GM21360 (cell line): ENCODE data around the gene IL3.
A peak's percentile ranks its signal among the peaks of the same experiment; 100 is the strongest.
"Not testable (repeated sequence)": the region's sequence is repeated elsewhere in the genome, so short reads cannot be mapped to it uniquely, and the experiment has no call there.

Source experiments
- ATAC-seq: cut with Tn5 transposase; IDR thresholded peaks from one replicate; pipeline ENCODE4 v1.9.1; 2021; ENCODE audit warnings: mild to moderate bottlenecking, moderate library complexity; ENCODE audit not compliant: unreplicated experiment

IL3 gene

DNA sequence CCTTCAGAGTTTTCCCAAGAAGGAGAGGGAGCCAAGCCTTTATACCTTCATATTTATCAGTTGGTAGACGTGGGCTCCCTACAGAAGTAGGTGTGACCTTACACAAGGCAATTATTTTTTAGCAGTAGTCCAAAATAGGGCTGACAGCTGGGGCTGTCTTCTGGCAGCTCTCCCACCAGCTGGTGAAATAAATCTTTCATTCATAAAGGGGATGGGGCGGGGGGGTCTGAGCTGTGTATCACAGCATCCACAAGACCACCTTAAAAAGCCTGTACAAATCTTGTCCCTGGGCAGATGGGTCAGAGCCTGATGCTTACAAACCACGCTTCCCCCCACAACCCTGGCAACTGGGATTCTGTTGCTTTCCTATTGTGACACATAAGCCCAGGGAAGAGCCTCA lies 32.8 kb downstream of the IL3 start:
- no peak for ATAC-seq

GRCh38 chr5:132094393-132095076 lies 34.1 kb downstream of the IL3 start:
- no peak for ATAC-seq

DNA sequence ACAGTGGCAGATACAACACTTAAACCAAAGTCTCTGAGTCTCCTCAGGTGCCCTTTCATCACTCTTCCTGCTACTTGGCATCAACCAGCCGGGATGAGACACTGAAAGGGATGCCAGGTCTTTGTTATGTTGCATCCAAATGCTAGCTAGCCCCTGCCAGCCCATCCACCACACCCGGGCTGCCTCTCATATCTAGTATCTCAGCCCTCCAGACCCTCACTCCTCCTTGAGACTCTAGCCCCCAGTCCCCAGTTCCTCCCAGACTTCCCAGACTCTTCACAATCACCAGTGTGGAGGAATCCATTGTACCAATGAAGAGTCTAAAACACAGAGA lies 34.6 kb downstream of the IL3 start:
- ATAC-seq = no peak

DNA sequence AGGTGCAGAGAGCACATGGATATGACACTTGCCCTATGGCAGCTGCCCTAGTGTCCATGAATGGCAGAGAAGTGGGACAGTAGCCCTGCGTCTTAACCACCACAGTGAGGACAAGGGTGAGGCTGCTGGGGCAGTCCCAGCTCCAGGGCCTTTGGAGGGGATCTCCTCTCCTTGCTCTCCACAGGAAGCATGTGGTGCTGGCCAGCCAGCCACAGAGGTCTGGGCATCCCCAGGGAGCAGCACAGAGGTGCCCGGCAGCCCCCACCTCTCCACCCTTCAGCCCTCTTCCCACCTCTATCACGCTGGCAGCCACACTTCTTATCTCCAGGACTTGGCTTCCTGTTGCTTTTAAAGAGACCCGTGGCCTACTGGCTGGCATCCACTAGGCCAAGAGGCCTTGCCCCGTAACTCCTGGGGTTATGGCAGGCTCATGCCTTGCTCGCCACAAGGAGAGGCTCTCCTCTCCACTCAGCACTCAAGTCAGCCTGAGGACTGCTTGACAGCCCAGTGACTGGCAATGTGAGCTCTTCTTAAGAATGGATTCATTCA lies 35.0 kb downstream of the IL3 start:
- no peak for ATAC-seq

DNA sequence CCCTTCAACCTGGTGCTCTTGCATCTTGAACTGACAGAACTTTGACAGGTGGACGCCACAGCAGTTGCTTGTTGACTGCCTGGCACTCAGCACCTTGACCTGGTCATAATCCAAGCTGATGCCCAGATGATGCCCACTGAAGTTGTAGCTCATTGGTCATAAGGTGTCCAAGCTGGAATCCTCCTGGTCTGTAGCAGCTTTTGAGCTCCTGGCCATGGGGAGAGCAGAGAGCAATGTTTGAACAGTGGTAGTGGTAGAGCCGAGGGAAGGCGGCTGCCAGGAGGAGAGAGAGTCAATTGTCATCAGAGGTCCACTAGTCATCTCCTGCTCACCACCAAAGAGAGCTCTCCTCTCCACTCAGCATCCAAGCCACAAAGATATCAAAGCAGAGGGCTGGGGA lies 36.4 kb downstream of the IL3 start:
- no peak for ATAC-seq

DNA sequence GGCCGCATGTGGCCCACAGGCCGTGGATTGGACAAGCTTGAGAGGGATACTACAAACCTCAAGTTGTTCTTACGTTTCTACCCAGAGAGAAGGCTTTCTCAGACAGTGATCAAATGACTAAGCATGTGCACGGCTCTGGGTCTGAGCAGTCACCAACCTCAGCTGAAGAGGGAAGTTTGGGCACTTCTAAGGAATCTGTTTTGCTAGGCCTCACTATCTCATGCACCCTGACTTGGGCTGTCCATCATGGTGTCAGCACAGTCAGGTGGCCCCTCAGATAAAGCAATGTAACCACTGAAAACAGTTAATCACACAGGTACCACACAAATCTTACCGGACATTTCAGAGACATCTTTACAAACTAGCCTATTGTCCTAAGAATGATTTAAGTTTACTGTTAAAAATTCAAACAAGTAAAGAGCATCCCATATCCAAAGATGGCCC lies 37.7 kb downstream of the IL3 start:
- no peak for ATAC-seq

DNA sequence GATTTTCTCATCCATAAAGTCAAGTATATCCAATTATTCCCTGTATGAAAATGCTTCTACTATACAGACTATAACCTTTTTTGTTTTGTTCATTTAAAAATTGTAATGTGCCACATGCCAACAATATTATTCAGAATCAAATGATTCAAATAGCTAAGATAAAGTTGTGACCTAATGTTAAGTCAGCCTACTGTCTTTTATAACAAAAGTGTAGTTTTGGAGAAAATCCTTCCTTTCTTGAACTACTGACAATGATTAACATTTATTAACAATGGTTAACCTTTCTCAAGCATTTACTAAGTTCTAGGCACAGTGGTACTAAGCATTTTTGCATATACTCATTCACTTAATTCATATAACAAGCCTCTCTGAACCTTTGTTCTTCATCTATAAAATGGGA lies 38.2 kb downstream of the IL3 start:
- ATAC-seq = no peak

- peak; percentile 34 for ATAC-seq
These were observed 38.8 kb downstream of the IL3 start for GRCh38 chr5:132099076-132099748.

- ATAC-seq = no peak
These were observed 39.5 kb downstream of the IL3 start for GRCh38 chr5:132099905-132100304.

DNA sequence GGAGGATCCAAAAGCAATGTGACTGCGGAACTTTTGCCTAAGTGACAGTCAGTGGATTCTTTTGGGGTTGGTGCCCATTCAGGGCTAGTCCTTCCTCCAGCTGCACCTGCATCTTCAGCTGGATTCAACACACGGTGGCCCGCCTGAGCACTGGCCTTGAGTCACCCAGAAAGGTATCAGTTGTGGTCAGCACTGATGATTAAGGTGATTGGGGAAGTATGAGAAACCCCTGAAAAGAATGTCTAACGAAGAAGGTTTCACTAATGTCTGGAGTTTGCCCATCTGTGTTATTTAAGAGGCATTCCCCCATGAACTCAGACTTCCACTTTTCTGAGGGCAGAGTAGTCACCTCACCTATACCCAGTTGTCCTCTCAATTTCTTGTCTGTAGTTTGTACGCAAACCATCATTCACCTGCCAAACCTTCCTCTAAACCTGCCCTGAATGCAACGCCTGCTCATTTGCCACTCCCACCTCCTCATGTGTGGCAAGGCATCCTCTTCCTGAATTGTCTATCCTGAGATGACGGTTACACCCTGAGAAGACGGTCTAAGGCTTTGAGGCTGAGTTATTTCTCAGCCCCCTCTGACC lies 40.3 kb downstream of the IL3 start:
- peak; percentile 26 for ATAC-seq

DNA sequence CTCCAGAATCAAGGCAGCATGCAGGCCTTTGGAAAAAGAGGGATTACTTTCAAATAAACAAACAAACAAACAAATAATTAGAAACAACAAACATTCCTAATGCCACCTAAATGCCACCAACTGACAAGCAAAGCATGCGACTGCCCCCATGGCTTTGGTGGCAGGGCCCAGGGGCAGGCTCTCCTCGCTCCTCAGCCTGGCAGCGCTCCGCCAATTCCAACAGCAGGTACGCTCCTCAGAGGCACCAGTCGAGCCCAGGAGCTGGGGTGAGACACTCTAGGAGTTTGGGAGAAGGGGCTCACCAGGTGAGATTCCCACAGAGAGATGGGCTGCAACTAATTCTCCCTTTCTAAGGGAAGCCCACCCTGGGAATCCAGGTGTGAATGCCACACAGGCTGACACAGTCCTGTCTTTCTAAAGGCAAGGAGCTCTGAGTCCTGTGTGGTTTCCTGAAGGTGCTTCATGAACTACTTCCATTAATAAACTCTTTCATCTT lies 41.0 kb downstream of the IL3 start:
- ATAC-seq = no peak

DNA sequence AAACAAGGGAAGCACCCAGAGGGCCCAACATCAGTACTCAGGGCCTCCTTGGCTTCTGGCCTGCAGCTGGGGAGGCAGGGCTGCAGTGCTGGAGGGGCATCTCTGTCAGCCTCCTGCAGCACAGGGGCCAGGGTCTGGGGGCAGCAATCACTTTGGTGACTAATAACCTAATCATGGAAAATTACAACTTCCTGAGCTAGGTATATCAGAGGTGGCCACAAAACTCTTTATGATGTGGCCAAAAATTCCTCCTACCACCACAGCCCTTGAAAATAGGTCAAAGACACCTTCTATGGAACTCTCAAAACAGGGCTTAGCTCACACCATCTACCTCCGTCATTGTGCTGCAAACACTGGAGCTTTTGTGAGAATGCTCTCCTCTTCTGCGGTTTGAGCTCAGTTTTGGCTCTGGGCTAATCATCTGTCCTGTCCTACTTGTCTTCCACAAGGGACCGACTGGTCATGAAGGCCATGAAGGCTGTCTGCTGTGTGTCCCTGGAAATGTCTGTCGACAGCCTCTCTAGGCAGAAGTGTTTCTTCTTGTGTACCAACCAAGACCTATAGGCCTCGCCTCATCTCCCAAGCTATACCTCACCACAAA lies 41.7 kb downstream of the IL3 start:
- no peak for ATAC-seq

GRCh38 chr5:132102944-132103331 lies 42.5 kb downstream of the IL3 start:
- ATAC-seq = no peak

GRCh38 chr5:132103332-132103951 lies 43.0 kb downstream of the IL3 start:
- ATAC-seq = peak; percentile 56

- ATAC-seq = peak; percentile 13
These were observed 43.5 kb downstream of the IL3 start for GRCh38 chr5:132103969-132104391.

DNA sequence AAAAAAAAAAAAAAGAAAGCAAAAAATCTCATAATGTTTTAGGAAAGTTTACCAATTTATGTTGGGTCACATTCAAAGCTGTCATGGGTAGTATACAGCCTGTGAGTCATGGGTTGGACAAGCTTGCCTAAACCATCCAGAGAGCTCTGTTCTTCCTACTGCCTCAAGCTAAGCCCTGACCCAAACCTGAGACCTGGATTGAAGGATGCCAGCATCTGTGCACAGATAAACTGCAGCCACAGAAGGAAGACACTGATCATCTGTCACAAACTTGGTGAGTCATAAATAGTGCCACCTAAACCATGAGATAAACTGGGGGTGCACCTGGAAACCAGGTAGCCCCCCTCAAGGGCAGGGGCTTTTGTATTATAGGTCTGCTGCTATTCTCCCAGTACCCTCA lies 44.1 kb downstream of the IL3 start:
- no peak for ATAC-seq

DNA sequence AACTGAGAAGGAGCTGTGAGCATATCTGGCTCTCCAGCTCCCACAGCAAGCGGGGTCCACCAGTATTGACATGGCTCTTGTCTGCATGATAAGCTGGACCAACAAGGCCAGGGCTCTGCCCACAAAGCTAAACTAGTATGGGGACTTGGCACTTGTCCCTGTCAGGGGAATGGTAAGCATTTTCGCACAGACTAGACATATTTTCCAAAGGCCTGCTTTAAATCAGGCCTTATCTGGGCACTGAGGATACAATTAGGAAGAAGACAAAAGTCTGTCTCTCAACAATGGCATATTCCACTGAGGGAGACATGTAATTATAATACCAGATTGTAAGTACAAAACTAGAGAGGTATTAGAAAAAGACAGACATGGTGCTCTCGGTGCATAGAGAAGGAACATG lies 45.2 kb downstream of the IL3 start:
- no peak for ATAC-seq

DNA sequence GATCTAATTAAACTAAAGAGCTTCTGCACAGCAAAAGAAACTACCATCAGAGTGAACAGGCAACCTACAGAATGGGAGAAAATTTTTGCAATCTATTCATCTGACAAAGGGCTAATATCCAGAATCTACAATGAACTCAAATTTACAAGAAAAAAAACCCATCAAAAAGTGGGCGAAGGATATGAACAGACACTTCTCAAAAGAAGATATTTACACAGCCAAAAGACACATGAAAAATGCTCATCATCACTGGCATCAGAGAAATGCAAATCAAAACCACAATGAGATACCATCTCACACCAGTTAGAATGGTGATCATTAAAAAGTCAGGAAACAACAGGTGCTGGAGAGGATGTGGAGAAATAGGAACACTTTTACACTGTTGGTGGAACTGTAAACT lies 48.0 kb downstream of the IL3 start:
- ATAC-seq = not testable (repeated sequence)

DNA sequence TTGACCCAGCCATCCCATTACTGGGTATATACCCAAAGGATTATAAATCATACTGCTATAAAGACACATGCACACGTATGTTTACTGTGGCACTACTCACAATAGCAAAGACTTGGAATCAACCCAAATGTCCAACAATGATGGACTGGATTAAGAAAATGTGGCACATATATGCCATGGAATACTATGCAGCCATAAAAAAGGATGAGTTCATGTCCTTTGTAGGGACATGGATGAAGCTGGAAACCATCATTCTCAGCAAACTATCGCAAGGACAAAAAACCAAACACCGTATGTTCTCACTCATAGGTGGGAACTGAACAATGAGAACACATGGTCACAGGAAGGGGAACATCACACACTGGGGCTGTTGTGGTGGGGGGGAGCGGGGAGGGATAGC lies 48.5 kb downstream of the IL3 start:
- not testable (repeated sequence) for ATAC-seq

DNA sequence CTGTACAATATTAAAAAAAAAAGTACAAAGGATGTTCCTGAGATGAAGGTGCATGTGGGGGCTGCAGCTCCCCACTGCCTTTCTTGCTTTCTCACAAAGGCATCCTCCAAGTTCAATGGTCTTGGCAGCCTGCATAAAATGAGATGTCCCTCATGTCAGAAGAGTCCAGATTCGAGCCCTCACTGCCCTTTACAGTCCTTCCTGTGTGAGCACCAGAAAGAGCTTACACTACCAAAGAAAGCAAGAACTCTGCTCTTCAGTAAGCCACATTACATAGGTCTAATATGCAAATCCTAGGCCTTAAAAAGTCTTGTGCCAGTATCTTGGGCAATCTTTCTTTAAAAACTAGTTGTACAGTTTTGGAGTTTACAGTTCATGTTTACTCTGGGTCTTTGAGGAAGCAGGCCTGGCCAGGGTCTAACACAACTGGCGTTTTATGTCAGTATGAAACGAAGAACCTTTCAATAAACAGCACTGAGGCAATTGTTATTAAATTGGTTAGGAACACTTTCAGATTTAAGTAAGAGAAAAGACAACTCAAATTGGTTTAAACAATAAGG lies 49.1 kb downstream of the IL3 start:
- no peak for ATAC-seq

DNA sequence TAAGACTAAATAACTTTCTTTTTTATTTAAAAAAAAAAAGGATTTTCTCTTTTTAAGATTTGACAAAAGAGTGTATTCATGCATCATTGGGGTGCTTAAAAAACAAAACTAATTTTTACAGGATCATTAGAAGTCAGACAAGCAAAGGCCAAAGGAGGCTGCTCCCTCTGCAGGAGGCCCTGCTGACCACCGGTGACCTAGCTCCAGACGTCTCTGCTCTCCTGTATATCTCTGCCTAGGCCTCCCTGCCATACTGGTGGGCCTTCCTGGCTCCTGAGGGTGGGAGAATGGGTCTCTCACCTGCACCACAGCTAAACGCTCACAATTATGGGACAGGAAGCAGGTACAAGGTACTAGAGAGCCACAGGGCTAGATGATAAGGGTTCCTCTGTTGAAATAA lies 49.7 kb downstream of the IL3 start:
- ATAC-seq = no peak
